Lower leg skin (tissue), 3 donors: ENCODE data around the gene IDI2.

Experiments
- CTCF ChIP-seq, 3 donors: fragments of 450-650 bp; IDR thresholded peaks; one replicate each; pipeline ENCODE4 v1.5.1; 2016; ENCODE audit warnings: antibody characterized with exemption in 3 of 3, mild to moderate bottlenecking in 3 of 3, moderate library complexity in 2 of 3
- POLR2A ChIP-seq, 2 donors: fragments of 450-650 bp; IDR thresholded peaks; one replicate each; pipeline ENCODE4 v1.6.1; 2016 to 2017; ENCODE audit warnings: antibody characterized with exemption in 2 of 2, mild to moderate bottlenecking in 1 of 2, moderate library complexity in 1 of 2

DNA sequence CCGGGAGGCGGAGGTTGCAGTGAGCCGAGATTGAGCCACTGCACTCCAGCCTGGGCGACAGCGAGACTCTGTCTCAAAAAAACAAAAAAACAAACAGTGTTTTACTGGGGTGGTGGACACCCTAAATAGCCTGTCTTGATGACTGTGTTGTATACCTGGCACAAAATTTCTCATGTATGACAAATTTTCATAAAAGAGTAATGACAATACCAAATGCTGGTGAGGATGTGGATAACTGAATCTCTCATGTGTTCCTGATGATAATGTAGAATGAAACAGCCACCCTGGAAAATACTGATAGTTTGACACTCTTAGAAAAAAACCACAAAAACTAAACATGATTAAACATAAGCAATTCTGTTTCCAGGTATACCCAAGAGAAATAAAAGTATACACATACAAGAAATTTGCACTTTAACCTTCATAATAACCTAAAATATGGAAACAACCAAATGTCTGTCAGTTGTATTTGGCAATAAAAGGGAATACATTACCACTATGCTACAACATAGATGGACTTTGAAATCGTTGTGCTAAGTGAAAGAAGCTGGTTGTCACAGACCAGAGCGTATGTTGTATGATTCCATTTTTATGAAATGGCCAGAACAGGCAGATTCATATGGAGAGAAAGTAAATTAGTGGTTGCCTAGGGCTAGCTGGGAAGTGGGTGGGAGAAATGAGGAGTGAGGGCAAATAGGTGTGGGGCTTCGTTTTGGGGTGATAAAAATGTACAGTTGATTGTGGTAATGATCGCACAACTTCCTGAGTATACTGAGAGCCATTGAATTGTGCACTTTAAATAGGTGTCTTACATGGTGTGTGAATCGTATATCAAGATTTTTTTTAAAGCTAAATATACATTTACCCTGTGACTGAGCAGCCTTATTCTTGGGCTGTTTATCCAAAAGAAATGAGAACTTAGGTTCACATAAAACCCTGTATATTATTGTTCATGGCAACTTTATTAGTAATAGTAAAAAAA lies 43.0 kb upstream of the IDI2 start:
- TF ChIP-seq CTCF (IDR thresholded peaks at IDR 0.05) (no peak), POLR2A (IDR thresholded peaks at IDR 0.05) (no peak)
